Panc1 (cell line): Measurements from ENCODE around the gene ABCG2. TPM values are rescaled to one million over a fixed set of nuclear protein-coding genes. Genes with fewer than 3 reads are reported as not detected.

Experiments used
- ATAC-seq: fragments of 200-7000 bp; cut with Tn5 transposase; 2 replicates; pipeline ENCODE4 v1.9.1; 2020; ENCODE audit warnings: mild to moderate bottlenecking, moderate library complexity
- BruUV-seq: library from RNA; stranded (reverse); fragments of 400-500 nt; replicated peaks from 2 replicates; lab custom pipeline; 2021; lab: Mats Ljungman, UMichigan
- CTCF ChIA-PET: fragments of 300-600 bp; sonication (Branson Sonifier 250); formaldehyde crosslinking; loops from one replicate; lab custom pipeline; 2022; ENCODE audit warnings: antibody characterized with exemption; lab: Charles Lee
- POLR2A ChIA-PET: fragments of 300-600 bp; sonication (Branson Sonifier 250); formaldehyde crosslinking; loops from one replicate; lab custom pipeline; 2022; ENCODE audit warnings: antibody characterized with exemption; lab: Charles Lee
- DNase-seq: peaks from one replicate; pipeline ENCODE4 v3.0.0-alpha.2; 2010; ENCODE audit warnings: low read depth, low spot score
- H3K27ac ChIP-seq: 2 replicates; pipeline ENCODE4 v1.5.1; 2011; ENCODE audit warnings: mild to moderate bottlenecking, low read length, inconsistent platforms
- H3K27me3 ChIP-seq: fragments of 200-500 bp; sonication (Bioruptor generic); 2 replicates; pipeline ENCODE4 v1.6.0; 2014; ENCODE audit warnings: low read length, inconsistent platforms; ENCODE audit not compliant: control insufficient read depth, insufficient read depth
- H3K36me3 ChIP-seq: fragments of 200-500 bp; sonication (Bioruptor generic); 2 replicates; pipeline ENCODE4 v1.5.1; 2014; ENCODE audit warnings: inconsistent platforms, mild to moderate bottlenecking, low read length, moderate library complexity; ENCODE audit not compliant: control insufficient read depth, insufficient read depth
- H3K4me1 ChIP-seq: 2 replicates; pipeline ENCODE4 v1.5.1; 2011; ENCODE audit warnings: inconsistent platforms, mild to moderate bottlenecking, low read length, moderate library complexity; ENCODE audit not compliant: control insufficient read depth, insufficient read depth
- H3K4me3 ChIP-seq, 2 experiments: 2 replicates each; pipeline ENCODE4 v1.5.1; 2011 to 2012; ENCODE audit warnings: low read depth in 2 of 2, low read length in 2 of 2, mild to moderate bottlenecking in 2 of 2, inconsistent platforms in 1 of 2, moderate library complexity in 1 of 2
- H3K9me3 ChIP-seq: fragments of 200-500 bp; sonication (Bioruptor generic); 2 replicates; pipeline ENCODE4 v1.5.1; 2014; ENCODE audit warnings: low read depth, mild to moderate bottlenecking, inconsistent platforms, low read length, moderate library complexity; ENCODE audit not compliant: control insufficient read depth, insufficient read depth
- POLR2AphosphoS5 ChIP-seq: IDR thresholded peaks from 2 replicates; pipeline ENCODE4 v1.6.1; 2012; ENCODE audit warnings: mild to moderate bottlenecking, low read depth, low read length, moderate library complexity
- SIN3A ChIP-seq: IDR thresholded peaks from 2 replicates; pipeline ENCODE4 v1.6.1; 2012; ENCODE audit warnings: low read depth, mild to moderate bottlenecking, low read length, moderate library complexity, borderline replicate concordance; ENCODE audit not compliant: insufficient read depth
- TCF7L2 ChIP-seq: IDR thresholded peaks from 2 replicates; pipeline ENCODE4 v1.6.1; 2011; ENCODE audit warnings: mild to moderate bottlenecking, low read depth, low read length, inconsistent platforms
- in situ Hi-C: cut with HindIII; loops from 2 replicates; pipeline ENCODE4 v1.10.0; 2016; ENCODE audit warnings: low sequenced_read_pairs, low pct_unique_long_range_greater_than_20kb
- intact Hi-C: fragments of 100-400 bp; cut with micrococcal nuclease; formaldehyde crosslinking; loops from one replicate; pipeline ENCODE4 v1.10.0; 2022; ENCODE audit not compliant: unreplicated experiment
- total RNA-seq: library from RNA; stranded (reverse); gene quantifications from one replicate; pipeline ENCODE4 v1.2.1, GENCODE V29; 2021; ENCODE audit not compliant: unreplicated experiment
- TF ChIP-seq, protein P1 (sequence below), 2 experiments: IDR thresholded peaks; 2 replicates each; pipeline ENCODE4 v1.6.1; 2011 to 2012; ENCODE audit warnings: low read depth in 2 of 2, control low read depth in 1 of 2, low read length in 1 of 2, mild to moderate bottlenecking in 1 of 2, moderate library complexity in 1 of 2; ENCODE audit not compliant: insufficient read depth in 1 of 2
- TF ChIP-seq, protein P2 (sequence below): fragments of 450-650 bp; IDR thresholded peaks from 2 replicates; pipeline ENCODE4 v1.5.1; 2017; ENCODE audit warnings: mild to moderate bottlenecking

ABCG2 gene
- total RNA-seq, 1 experiment from 2014 or later, result 63.3 TPM

DNA sequence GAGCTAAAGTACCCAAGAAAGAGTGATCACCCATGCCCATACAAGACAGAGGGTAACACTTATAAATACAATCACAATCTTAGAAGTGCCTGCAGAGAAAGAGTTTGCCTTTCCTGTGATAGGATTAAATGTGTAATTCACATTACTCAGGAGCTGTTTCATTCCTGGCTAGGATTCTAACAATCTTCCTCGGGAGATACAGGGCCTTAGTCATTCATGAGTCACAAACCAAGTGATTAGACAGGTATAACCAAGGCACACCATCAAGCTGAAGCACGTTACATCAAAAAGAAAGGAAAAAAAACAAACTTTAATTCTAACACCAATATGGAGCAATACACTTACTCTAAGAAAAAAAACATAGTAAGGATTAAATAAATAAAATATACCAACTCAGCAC lies 14.9 kb downstream of the ABCG2 start:
- DNase-seq, result no peak
- ChIA-PET CTCF (no interaction called here), POLR2A (no interaction called here)
- intact Hi-C loops, result no loop called here
- ATAC-seq, result peak; percentile 83
- no peaks in the 10 kb centered on the region for H3K36me3 ChIP-seq
- H3K4me1 ChIP-seq, result peaks cover 32% of the 10 kb centered on the region
- BruUV-seq, result no TSS peak
- TF ChIP-seq, protein P1, sequence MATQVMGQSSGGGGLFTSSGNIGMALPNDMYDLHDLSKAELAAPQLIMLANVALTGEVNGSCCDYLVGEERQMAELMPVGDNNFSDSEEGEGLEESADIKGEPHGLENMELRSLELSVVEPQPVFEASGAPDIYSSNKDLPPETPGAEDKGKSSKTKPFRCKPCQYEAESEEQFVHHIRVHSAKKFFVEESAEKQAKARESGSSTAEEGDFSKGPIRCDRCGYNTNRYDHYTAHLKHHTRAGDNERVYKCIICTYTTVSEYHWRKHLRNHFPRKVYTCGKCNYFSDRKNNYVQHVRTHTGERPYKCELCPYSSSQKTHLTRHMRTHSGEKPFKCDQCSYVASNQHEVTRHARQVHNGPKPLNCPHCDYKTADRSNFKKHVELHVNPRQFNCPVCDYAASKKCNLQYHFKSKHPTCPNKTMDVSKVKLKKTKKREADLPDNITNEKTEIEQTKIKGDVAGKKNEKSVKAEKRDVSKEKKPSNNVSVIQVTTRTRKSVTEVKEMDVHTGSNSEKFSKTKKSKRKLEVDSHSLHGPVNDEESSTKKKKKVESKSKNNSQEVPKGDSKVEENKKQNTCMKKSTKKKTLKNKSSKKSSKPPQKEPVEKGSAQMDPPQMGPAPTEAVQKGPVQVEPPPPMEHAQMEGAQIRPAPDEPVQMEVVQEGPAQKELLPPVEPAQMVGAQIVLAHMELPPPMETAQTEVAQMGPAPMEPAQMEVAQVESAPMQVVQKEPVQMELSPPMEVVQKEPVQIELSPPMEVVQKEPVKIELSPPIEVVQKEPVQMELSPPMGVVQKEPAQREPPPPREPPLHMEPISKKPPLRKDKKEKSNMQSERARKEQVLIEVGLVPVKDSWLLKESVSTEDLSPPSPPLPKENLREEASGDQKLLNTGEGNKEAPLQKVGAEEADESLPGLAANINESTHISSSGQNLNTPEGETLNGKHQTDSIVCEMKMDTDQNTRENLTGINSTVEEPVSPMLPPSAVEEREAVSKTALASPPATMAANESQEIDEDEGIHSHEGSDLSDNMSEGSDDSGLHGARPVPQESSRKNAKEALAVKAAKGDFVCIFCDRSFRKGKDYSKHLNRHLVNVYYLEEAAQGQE (IDR thresholded peaks at IDR 0.05; ENCODE audit: insufficient read depth in 1 of 2, low read depth in 2 of 2, low read length in 1 of 2), result no peak
- TF ChIP-seq TCF7L2 (no peak), SIN3A (no peak), POLR2AphosphoS5 (no peak)
- TF ChIP-seq, protein P2, sequence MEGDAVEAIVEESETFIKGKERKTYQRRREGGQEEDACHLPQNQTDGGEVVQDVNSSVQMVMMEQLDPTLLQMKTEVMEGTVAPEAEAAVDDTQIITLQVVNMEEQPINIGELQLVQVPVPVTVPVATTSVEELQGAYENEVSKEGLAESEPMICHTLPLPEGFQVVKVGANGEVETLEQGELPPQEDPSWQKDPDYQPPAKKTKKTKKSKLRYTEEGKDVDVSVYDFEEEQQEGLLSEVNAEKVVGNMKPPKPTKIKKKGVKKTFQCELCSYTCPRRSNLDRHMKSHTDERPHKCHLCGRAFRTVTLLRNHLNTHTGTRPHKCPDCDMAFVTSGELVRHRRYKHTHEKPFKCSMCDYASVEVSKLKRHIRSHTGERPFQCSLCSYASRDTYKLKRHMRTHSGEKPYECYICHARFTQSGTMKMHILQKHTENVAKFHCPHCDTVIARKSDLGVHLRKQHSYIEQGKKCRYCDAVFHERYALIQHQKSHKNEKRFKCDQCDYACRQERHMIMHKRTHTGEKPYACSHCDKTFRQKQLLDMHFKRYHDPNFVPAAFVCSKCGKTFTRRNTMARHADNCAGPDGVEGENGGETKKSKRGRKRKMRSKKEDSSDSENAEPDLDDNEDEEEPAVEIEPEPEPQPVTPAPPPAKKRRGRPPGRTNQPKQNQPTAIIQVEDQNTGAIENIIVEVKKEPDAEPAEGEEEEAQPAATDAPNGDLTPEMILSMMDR, result no peak
- in situ Hi-C loops, result no loop called here
- no peaks in the 10 kb centered on the region for H3K9me3 ChIP-seq
- H3K4me3 ChIP-seq, result no peak overlapping the region
- peak overlapping the region; percentile 75 for H3K27ac ChIP-seq
- H3K27me3 ChIP-seq, result no peaks in the 10 kb centered on the region

DNA sequence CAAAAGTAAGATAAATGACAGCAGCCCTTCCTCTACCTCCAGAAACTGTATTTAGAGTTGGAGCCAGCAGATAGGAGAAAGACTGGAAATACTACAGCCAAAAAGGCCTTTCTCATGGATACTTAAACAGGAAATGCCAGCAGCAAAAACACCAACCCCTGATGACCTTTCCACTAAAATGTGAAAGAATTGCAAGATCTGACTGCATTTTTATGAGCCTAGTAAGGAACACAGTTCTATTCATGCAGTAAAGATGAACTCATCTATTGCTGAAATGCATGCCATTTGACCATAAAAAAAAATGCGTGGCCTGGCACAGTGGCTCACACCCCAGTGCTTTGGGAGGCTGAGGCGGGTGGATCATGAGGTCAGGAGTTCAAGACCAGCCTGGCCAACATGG lies 19.9 kb downstream of the ABCG2 start:
- intact Hi-C loops (no loop called here), in situ Hi-C loops (no loop called here)
- DNase-seq (no peak), ATAC-seq (no peak)
- ChIA-PET POLR2A (no interaction called here), CTCF (interaction anchor here (0.5 kb wide), 1 partner anchor 13 kb away, joined by 3 read pairs; no protein-coding TSS in a partner anchor)
- no TSS peak for BruUV-seq
- no peaks in the 10 kb centered on the region for H3K36me3 ChIP-seq
- H3K4me3 ChIP-seq, result no peak overlapping the region
- no peak for TF ChIP-seq POLR2AphosphoS5
- no peaks in the 10 kb centered on the region for H3K27me3 ChIP-seq
- peaks cover 7% of the 10 kb centered on the region for H3K4me1 ChIP-seq
- H3K9me3 ChIP-seq, result no peaks in the 10 kb centered on the region
- H3K27ac ChIP-seq, result no peak overlapping the region

DNA sequence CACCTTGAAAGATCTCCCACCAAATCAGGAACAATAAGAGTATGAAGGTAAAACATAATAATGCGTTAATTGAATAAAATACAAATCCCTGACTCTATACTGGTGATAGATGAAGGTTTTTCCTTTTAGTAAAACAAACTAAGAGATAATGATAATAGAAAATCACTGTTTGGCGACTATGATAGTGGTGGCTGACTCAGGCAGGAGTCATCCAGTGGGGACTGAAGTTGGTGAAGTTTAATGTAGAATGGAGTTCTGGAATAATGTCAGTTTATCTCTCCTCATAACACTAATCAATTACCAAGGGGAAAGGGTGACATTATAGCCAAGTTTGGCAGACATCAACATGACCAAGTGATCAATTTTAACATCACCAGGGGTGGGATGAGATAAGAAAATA lies 21.3 kb downstream of the ABCG2 start:
- no peak overlapping the region for H3K27ac ChIP-seq
- H3K4me3 ChIP-seq, result no peak overlapping the region
- H3K27me3 ChIP-seq, result no peaks in the 10 kb centered on the region
- intact Hi-C loops, result no loop called here
- POLR2A ChIA-PET, result no interaction called here
- no peaks in the 10 kb centered on the region for H3K36me3 ChIP-seq
- TF ChIP-seq POLR2AphosphoS5 (no peak), SIN3A (no peak), TCF7L2 (no peak)
- TF ChIP-seq, protein P2, result no peak
- TF ChIP-seq, protein P1 (IDR thresholded peaks at IDR 0.05; ENCODE audit: insufficient read depth in 1 of 2, low read depth in 2 of 2, low read length in 1 of 2), result no peak
- H3K4me1 ChIP-seq, result no peaks in the 10 kb centered on the region; the same call in 1 of the 2 replicates
- CTCF ChIA-PET, result no interaction called here
- no TSS peak for BruUV-seq
- H3K9me3 ChIP-seq, result no peaks in the 10 kb centered on the region
- in situ Hi-C loops, result no loop called here
- ATAC-seq, result no peak
- no peak for DNase-seq
